GM23338 (cell line): ENCODE results near the gene MOB3B. TPM values are rescaled to one million over a fixed set of nuclear protein-coding genes. Genes with fewer than 3 reads are reported as not detected.

Experiments used
- ATAC-seq: fragments of 200-7000 bp; cut with Tn5 transposase; 3 replicates; pipeline ENCODE4 v1.9.1; 2020
- DNase-seq: peaks from one replicate; pipeline ENCODE4 v3.0.0-alpha.2; 2015; ENCODE audit warnings: low spot score
- H2AFZ ChIP-seq: fragments of 200-600 bp; sonication (generic); 2 replicates; pipeline ENCODE4 v1.8.0; 2016; ENCODE audit warnings: antibody characterized with exemption, mild to moderate bottlenecking, moderate library complexity
- H3F3A ChIP-seq: fragments of 200-600 bp; sonication (generic); replicated peaks from 2 replicates; pipeline ENCODE4 v1.8.0; 2017; ENCODE audit warnings: antibody characterized with exemption, mixed run types, low read depth
- H3K27ac ChIP-seq: fragments of 200-600 bp; sonication (generic); 2 replicates; pipeline ENCODE4 v1.6.1; 2016; ENCODE audit warnings: low read depth
- H3K27me3 ChIP-seq: fragments of 200-600 bp; sonication (generic); 2 replicates; pipeline ENCODE4 v1.8.0; 2016; ENCODE audit warnings: mild to moderate bottlenecking, mixed run types, moderate library complexity; ENCODE audit not compliant: insufficient read depth
- H3K36me3 ChIP-seq: fragments of 200-600 bp; sonication (generic); 2 replicates; pipeline ENCODE4 v1.8.0; 2016; ENCODE audit warnings: mild to moderate bottlenecking; ENCODE audit not compliant: insufficient read depth
- H3K4me1 ChIP-seq: fragments of 200-600 bp; sonication (generic); 2 replicates; pipeline ENCODE4 v1.8.0; 2016; ENCODE audit warnings: mild to moderate bottlenecking, moderate library complexity; ENCODE audit not compliant: insufficient read depth
- H3K4me2 ChIP-seq: fragments of 200-600 bp; sonication (generic); 2 replicates; pipeline ENCODE4 v1.7.1; 2017; ENCODE audit warnings: mixed run types
- H3K4me3 ChIP-seq: fragments of 200-600 bp; sonication (generic); 2 replicates; pipeline ENCODE4 v1.6.1; 2016; ENCODE audit warnings: mixed run types
- H3K79me2 ChIP-seq: fragments of 200-600 bp; sonication (generic); replicated peaks from 2 replicates; pipeline ENCODE4 v1.8.0; 2017; ENCODE audit warnings: mild to moderate bottlenecking; ENCODE audit not compliant: insufficient read depth
- H3K9me2 ChIP-seq: fragments of 200-600 bp; sonication (generic); 2 replicates; pipeline ENCODE4 v1.8.0; 2017; ENCODE audit not compliant: insufficient read depth
- H4K20me1 ChIP-seq: fragments of 200-600 bp; sonication (generic); replicated peaks from 2 replicates; pipeline ENCODE4 v1.8.0; 2017; ENCODE audit warnings: mild to moderate bottlenecking; ENCODE audit not compliant: insufficient read depth
- H3K27ac Mint-ChIP-seq: 2 replicates; pipeline ENCODE4 v1.8.0; 2020; ENCODE audit warnings: inconsistent platforms, mild to moderate bottlenecking, moderate library complexity, mixed read lengths
- H3K27me3 Mint-ChIP-seq: 3 replicates; pipeline ENCODE4 v1.8.0; 2022; ENCODE audit warnings: low read depth, mild to moderate bottlenecking, moderate library complexity, mixed read lengths, inconsistent platforms; ENCODE audit not compliant: insufficient read depth, poor library complexity
- H3K36me3 Mint-ChIP-seq: 3 replicates; pipeline ENCODE4 v1.8.0; 2021; ENCODE audit warnings: low read depth, mild to moderate bottlenecking, inconsistent platforms, moderate library complexity, mixed read lengths
- H3K4me1 Mint-ChIP-seq: 3 replicates; pipeline ENCODE4 v1.8.0; 2020; ENCODE audit warnings: mild to moderate bottlenecking, inconsistent platforms, mixed read lengths
- H3K4me3 Mint-ChIP-seq: 3 replicates; pipeline ENCODE4 v1.8.0; 2021; ENCODE audit warnings: moderate library complexity, mild to moderate bottlenecking, inconsistent platforms, mixed read lengths
- H3K9me3 Mint-ChIP-seq: 3 replicates; pipeline ENCODE4 v1.8.0; 2020; ENCODE audit warnings: moderate library complexity, mild to moderate bottlenecking, inconsistent platforms, mixed read lengths
- CREB1 ChIP-seq: fragments of 250-450 bp; sonication (Bioruptor Pico); IDR thresholded peaks from 2 replicates; pipeline ENCODE4 v1.5.0; 2020; ENCODE audit warnings: low read depth, mild to moderate bottlenecking, moderate library complexity
- CTCF ChIP-seq, 2 experiments: fragments of 200-600 bp in 1 of 2; sonication (generic) in 1 of 2; conservative IDR thresholded peaks; 2 replicates each; pipeline versions ENCODE4 v1.5.1 to v1.6.1; 2016 to 2017; ENCODE audit warnings: antibody characterized with exemption in 2 of 2, low read depth in 2 of 2, mild to moderate bottlenecking in 2 of 2, moderate library complexity in 1 of 2
- ETS1 ChIP-seq: IDR thresholded peaks from 2 replicates; pipeline ENCODE4 v1.6.1; 2016; ENCODE audit warnings: antibody characterized with exemption
- EZH2 ChIP-seq: fragments of 200-600 bp; sonication (generic); IDR thresholded peaks from one replicate; pipeline ENCODE4 v1.8.0; 2017; ENCODE audit warnings: antibody characterized with exemption, mild to moderate bottlenecking, low read depth; ENCODE audit not compliant: unreplicated experiment
- NANOG ChIP-seq: IDR thresholded peaks from 2 replicates; pipeline ENCODE4 v1.6.1; 2016; ENCODE audit warnings: antibody characterized with exemption, borderline replicate concordance
- POLR2AphosphoS5 ChIP-seq: IDR thresholded peaks from 2 replicates; pipeline ENCODE4 v1.6.1; 2016; ENCODE audit warnings: antibody characterized with exemption, low read depth
- REST ChIP-seq: IDR thresholded peaks from one replicate; pipeline ENCODE4 v1.6.1; 2018; ENCODE audit warnings: antibody characterized with exemption; ENCODE audit not compliant: unreplicated experiment
- ZNF114 ChIP-seq: fragments of 250-450 bp; sonication (Bioruptor Pico); IDR thresholded peaks from 2 replicates; pipeline ENCODE4 v1.5.0; 2020; ENCODE audit warnings: mild to moderate bottlenecking, moderate library complexity
- ZNF331 ChIP-seq: fragments of 250-450 bp; sonication (Bioruptor Pico); IDR thresholded peaks from 2 replicates; pipeline ENCODE4 v1.5.0; 2020; ENCODE audit warnings: low read depth, mild to moderate bottlenecking, moderate library complexity
- ZNF462 ChIP-seq: fragments of 250-450 bp; sonication (Bioruptor Pico); IDR thresholded peaks from 2 replicates; pipeline ENCODE4 v1.5.0; 2020; ENCODE audit warnings: mild to moderate bottlenecking, moderate library complexity
- polyA plus RNA-seq: library from polyadenylated mRNA; unstranded; fragments of >200 nt; fragmentation: Nextera tagmentation; extraction: Ambion mirVana; gene quantifications from 2 replicates; pipeline ENCODE4 v1.2.1, GENCODE V29; 2016
- total RNA-seq: library from RNA; depleted of rRNA; stranded (reverse); fragments of >200 nt; shearing (Covaris generic); gene quantifications from 2 replicates; pipeline ENCODE4 v1.2.3, GENCODE V29; 2014

The MOB3B gene
- total and polyA plus RNA-seq, 2 experiments from 2014 or later, result 7.6 to 12.1 TPM

- no peak for TF ChIP-seq ETS1
These were observed 137.2 kb downstream of the MOB3B start (continued) for GRCh38 chr9:27392451-27392850.

- no peak for ATAC-seq
- H3K4me3 ChIP-seq, result no peak overlapping the region
- TF ChIP-seq ETS1 (no peak), REST (no peak), CREB1 (CRISPR knock-in tag) (no peak), ZNF331 (CRISPR knock-in tag) (no peak), ZNF462 (CRISPR knock-in tag) (no peak), ZNF114 (no peak), EZH2 (no peak), NANOG (no peak), POLR2AphosphoS5 (no peak), CTCF (conservative IDR thresholded peaks at IDR 0.05; ENCODE audit: low read depth in 2 of 2) (no peak)
These were observed 138.3 kb downstream of the MOB3B start for GRCh38 chr9:27391040-27391895.

More at GRCh38 chr9:27391040-27391895, 138.3 kb downstream of the MOB3B start:
- H3K36me3 Mint-ChIP-seq, result no peaks in the 10 kb centered on the region
- Histone ChIP-seq H3K9me2 (no peaks in the 10 kb centered on the region), H3K79me2 (no peaks in the 10 kb centered on the region), H3F3A (no peaks in the 10 kb centered on the region), H4K20me1 (no peaks in the 10 kb centered on the region), H3K4me1 (peaks cover 33% of the 10 kb centered on the region), H3K27ac (no peak overlapping the region), H2AFZ (no peak overlapping the region), H3K27me3 (no peaks in the 10 kb centered on the region), H3K36me3 (no peaks in the 10 kb centered on the region), H3K4me2 (no peak overlapping the region)
- DNase-seq, result no peak
- no peak overlapping the region for H3K4me3 Mint-ChIP-seq
- peaks cover 4% of the 10 kb centered on the region for H3K27me3 Mint-ChIP-seq
- no peaks in the 10 kb centered on the region for H3K9me3 Mint-ChIP-seq
- H3K4me1 Mint-ChIP-seq, result peaks cover 51% of the 10 kb centered on the region
- peak overlapping the region; percentile 35; the same call in 1 of the 2 replicates for H3K27ac Mint-ChIP-seq
